GM23338 (cell line): ENCODE data around the gene RNF223. TPM values are rescaled to one million over a fixed set of nuclear protein-coding genes. Genes with fewer than 3 reads are reported as not detected.
A peak's percentile ranks its signal among the peaks of the same experiment; 100 is the strongest.

Source experiments
- ATAC-seq: fragments of 200-7000 bp; cut with Tn5 transposase; 3 replicates; pipeline ENCODE4 v1.9.1; 2020
- DNase-seq: peaks from one replicate; pipeline ENCODE4 v3.0.0-alpha.2; 2015; ENCODE audit warnings: low spot score
- H2AFZ ChIP-seq: fragments of 200-600 bp; sonication (generic); 2 replicates; pipeline ENCODE4 v1.8.0; 2016; ENCODE audit warnings: antibody characterized with exemption, mild to moderate bottlenecking, moderate library complexity
- H3F3A ChIP-seq: fragments of 200-600 bp; sonication (generic); replicated peaks from 2 replicates; pipeline ENCODE4 v1.8.0; 2017; ENCODE audit warnings: antibody characterized with exemption, mixed run types, low read depth
- H3K27ac ChIP-seq: fragments of 200-600 bp; sonication (generic); 2 replicates; pipeline ENCODE4 v1.6.1; 2016; ENCODE audit warnings: low read depth
- H3K27me3 ChIP-seq: fragments of 200-600 bp; sonication (generic); 2 replicates; pipeline ENCODE4 v1.8.0; 2016; ENCODE audit warnings: mild to moderate bottlenecking, mixed run types, moderate library complexity; ENCODE audit not compliant: insufficient read depth
- H3K36me3 ChIP-seq: fragments of 200-600 bp; sonication (generic); 2 replicates; pipeline ENCODE4 v1.8.0; 2016; ENCODE audit warnings: mild to moderate bottlenecking; ENCODE audit not compliant: insufficient read depth
- H3K4me1 ChIP-seq: fragments of 200-600 bp; sonication (generic); 2 replicates; pipeline ENCODE4 v1.8.0; 2016; ENCODE audit warnings: mild to moderate bottlenecking, moderate library complexity; ENCODE audit not compliant: insufficient read depth
- H3K4me2 ChIP-seq: fragments of 200-600 bp; sonication (generic); 2 replicates; pipeline ENCODE4 v1.7.1; 2017; ENCODE audit warnings: mixed run types
- H3K4me3 ChIP-seq: fragments of 200-600 bp; sonication (generic); 2 replicates; pipeline ENCODE4 v1.6.1; 2016; ENCODE audit warnings: mixed run types
- H3K79me2 ChIP-seq: fragments of 200-600 bp; sonication (generic); replicated peaks from 2 replicates; pipeline ENCODE4 v1.8.0; 2017; ENCODE audit warnings: mild to moderate bottlenecking; ENCODE audit not compliant: insufficient read depth
- H3K9me2 ChIP-seq: fragments of 200-600 bp; sonication (generic); 2 replicates; pipeline ENCODE4 v1.8.0; 2017; ENCODE audit not compliant: insufficient read depth
- H4K20me1 ChIP-seq: fragments of 200-600 bp; sonication (generic); replicated peaks from 2 replicates; pipeline ENCODE4 v1.8.0; 2017; ENCODE audit warnings: mild to moderate bottlenecking; ENCODE audit not compliant: insufficient read depth
- H3K27ac Mint-ChIP-seq: 2 replicates; pipeline ENCODE4 v1.8.0; 2020; ENCODE audit warnings: inconsistent platforms, mild to moderate bottlenecking, moderate library complexity, mixed read lengths
- H3K27me3 Mint-ChIP-seq: 3 replicates; pipeline ENCODE4 v1.8.0; 2022; ENCODE audit warnings: low read depth, mild to moderate bottlenecking, moderate library complexity, mixed read lengths, inconsistent platforms; ENCODE audit not compliant: insufficient read depth, poor library complexity
- H3K36me3 Mint-ChIP-seq: 3 replicates; pipeline ENCODE4 v1.8.0; 2021; ENCODE audit warnings: low read depth, mild to moderate bottlenecking, inconsistent platforms, moderate library complexity, mixed read lengths
- H3K4me1 Mint-ChIP-seq: 3 replicates; pipeline ENCODE4 v1.8.0; 2020; ENCODE audit warnings: mild to moderate bottlenecking, inconsistent platforms, mixed read lengths
- H3K4me3 Mint-ChIP-seq: 3 replicates; pipeline ENCODE4 v1.8.0; 2021; ENCODE audit warnings: moderate library complexity, mild to moderate bottlenecking, inconsistent platforms, mixed read lengths
- H3K9me3 Mint-ChIP-seq: 3 replicates; pipeline ENCODE4 v1.8.0; 2020; ENCODE audit warnings: moderate library complexity, mild to moderate bottlenecking, inconsistent platforms, mixed read lengths
- EZH2phosphoT487 ChIP-seq: fragments of 200-600 bp; sonication (generic); IDR thresholded peaks from one replicate; pipeline ENCODE4 v1.8.1; 2018; ENCODE audit warnings: antibody characterized with exemption; ENCODE audit not compliant: unreplicated experiment
- NANOG ChIP-seq: IDR thresholded peaks from 2 replicates; pipeline ENCODE4 v1.6.1; 2016; ENCODE audit warnings: antibody characterized with exemption, borderline replicate concordance
- polyA plus RNA-seq: library from polyadenylated mRNA; unstranded; fragments of >200 nt; fragmentation: Nextera tagmentation; extraction: Ambion mirVana; gene quantifications from 2 replicates; pipeline ENCODE4 v1.2.1, GENCODE V29; 2016
- total RNA-seq: library from RNA; depleted of rRNA; stranded (reverse); fragments of >200 nt; shearing (Covaris generic); gene quantifications from 2 replicates; pipeline ENCODE4 v1.2.3, GENCODE V29; 2014
- TF ChIP-seq, protein P1 (sequence below): fragments of 250-450 bp; sonication (Bioruptor Pico); IDR thresholded peaks from 2 replicates; pipeline ENCODE4 v1.5.0; 2020; ENCODE audit warnings: mild to moderate bottlenecking, moderate library complexity
- TF ChIP-seq, protein P2 (sequence below): IDR thresholded peaks from 2 replicates; pipeline ENCODE4 v1.6.1; 2016; ENCODE audit warnings: antibody characterized with exemption

RNF223 gene
- total and polyA plus RNA-seq, 2 experiments from 2014 or later, result not detected

DNA sequence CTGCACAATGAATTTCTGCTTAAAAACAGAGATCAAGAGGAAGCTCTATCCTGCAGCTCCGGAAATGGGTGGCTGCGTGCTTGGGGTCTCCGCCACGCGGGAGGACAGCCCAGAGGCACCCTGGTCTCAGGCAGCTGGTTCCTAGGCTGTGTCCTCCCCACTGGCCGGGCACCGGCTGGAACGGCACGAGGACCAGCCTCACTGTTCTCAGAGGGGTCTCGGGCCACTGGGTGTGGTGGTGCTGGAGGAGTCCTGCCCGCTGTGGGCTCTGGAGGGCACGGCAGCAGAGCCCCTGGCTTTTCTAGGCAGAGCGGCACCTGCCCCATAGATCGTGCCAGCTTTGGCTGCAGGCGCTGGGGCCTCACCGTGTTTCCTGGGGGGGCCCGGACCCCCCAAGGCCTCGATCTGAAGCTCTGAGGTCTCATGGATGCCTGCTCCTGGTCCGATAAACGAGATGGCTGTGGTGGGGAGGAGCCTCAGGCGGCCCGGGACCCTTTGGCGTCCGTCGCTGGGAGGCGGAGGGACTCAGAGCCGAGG is 8.2 kb upstream of the RNF223 start (continued):
- TF ChIP-seq, protein P1, sequence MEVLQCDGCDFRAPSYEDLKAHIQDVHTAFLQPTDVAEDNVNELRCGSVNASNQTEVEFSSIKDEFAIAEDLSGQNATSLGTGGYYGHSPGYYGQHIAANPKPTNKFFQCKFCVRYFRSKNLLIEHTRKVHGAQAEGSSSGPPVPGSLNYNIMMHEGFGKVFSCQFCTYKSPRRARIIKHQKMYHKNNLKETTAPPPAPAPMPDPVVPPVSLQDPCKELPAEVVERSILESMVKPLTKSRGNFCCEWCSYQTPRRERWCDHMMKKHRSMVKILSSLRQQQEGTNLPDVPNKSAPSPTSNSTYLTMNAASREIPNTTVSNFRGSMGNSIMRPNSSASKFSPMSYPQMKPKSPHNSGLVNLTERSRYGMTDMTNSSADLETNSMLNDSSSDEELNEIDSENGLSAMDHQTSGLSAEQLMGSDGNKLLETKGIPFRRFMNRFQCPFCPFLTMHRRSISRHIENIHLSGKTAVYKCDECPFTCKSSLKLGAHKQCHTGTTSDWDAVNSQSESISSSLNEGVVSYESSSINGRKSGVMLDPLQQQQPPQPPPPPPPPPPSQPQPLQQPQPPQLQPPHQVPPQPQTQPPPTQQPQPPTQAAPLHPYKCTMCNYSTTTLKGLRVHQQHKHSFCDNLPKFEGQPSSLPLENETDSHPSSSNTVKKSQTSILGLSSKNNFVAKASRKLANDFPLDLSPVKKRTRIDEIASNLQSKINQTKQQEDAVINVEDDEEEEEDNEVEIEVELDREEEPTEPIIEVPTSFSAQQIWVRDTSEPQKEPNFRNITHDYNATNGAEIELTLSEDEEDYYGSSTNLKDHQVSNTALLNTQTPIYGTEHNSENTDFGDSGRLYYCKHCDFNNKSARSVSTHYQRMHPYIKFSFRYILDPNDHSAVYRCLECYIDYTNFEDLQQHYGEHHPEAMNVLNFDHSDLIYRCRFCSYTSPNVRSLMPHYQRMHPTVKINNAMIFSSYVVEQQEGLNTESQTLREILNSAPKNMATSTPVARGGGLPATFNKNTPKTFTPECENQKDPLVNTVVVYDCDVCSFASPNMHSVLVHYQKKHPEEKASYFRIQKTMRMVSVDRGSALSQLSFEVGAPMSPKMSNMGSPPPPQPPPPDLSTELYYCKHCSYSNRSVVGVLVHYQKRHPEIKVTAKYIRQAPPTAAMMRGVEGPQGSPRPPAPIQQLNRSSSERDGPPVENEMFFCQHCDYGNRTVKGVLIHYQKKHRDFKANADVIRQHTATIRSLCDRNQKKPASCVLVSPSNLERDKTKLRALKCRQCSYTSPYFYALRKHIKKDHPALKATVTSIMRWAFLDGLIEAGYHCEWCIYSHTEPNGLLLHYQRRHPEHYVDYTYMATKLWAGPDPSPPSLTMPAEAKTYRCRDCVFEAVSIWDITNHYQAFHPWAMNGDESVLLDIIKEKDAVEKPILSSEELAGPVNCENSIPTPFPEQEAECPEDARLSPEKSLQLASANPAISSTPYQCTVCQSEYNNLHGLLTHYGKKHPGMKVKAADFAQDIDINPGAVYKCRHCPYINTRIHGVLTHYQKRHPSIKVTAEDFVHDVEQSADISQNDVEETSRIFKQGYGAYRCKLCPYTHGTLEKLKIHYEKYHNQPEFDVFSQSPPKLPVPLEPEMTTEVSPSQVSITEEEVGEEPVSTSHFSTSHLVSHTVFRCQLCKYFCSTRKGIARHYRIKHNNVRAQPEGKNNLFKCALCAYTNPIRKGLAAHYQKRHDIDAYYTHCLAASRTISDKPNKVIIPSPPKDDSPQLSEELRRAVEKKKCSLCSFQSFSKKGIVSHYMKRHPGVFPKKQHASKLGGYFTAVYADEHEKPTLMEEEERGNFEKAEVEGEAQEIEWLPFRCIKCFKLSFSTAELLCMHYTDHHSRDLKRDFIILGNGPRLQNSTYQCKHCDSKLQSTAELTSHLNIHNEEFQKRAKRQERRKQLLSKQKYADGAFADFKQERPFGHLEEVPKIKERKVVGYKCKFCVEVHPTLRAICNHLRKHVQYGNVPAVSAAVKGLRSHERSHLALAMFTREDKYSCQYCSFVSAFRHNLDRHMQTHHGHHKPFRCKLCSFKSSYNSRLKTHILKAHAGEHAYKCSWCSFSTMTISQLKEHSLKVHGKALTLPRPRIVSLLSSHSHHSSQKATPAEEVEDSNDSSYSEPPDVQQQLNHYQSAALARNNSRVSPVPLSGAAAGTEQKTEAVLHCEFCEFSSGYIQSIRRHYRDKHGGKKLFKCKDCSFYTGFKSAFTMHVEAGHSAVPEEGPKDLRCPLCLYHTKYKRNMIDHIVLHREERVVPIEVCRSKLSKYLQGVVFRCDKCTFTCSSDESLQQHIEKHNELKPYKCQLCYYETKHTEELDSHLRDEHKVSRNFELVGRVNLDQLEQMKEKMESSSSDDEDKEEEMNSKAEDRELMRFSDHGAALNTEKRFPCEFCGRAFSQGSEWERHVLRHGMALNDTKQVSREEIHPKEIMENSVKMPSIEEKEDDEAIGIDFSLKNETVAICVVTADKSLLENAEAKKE (CRISPR knock-in tag), result no peak
- no peak for TF ChIP-seq NANOG
- TF ChIP-seq, protein P2, sequence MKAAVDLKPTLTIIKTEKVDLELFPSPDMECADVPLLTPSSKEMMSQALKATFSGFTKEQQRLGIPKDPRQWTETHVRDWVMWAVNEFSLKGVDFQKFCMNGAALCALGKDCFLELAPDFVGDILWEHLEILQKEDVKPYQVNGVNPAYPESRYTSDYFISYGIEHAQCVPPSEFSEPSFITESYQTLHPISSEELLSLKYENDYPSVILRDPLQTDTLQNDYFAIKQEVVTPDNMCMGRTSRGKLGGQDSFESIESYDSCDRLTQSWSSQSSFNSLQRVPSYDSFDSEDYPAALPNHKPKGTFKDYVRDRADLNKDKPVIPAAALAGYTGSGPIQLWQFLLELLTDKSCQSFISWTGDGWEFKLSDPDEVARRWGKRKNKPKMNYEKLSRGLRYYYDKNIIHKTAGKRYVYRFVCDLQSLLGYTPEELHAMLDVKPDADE, result no peak
- no peak for TF ChIP-seq EZH2phosphoT487

DNA sequence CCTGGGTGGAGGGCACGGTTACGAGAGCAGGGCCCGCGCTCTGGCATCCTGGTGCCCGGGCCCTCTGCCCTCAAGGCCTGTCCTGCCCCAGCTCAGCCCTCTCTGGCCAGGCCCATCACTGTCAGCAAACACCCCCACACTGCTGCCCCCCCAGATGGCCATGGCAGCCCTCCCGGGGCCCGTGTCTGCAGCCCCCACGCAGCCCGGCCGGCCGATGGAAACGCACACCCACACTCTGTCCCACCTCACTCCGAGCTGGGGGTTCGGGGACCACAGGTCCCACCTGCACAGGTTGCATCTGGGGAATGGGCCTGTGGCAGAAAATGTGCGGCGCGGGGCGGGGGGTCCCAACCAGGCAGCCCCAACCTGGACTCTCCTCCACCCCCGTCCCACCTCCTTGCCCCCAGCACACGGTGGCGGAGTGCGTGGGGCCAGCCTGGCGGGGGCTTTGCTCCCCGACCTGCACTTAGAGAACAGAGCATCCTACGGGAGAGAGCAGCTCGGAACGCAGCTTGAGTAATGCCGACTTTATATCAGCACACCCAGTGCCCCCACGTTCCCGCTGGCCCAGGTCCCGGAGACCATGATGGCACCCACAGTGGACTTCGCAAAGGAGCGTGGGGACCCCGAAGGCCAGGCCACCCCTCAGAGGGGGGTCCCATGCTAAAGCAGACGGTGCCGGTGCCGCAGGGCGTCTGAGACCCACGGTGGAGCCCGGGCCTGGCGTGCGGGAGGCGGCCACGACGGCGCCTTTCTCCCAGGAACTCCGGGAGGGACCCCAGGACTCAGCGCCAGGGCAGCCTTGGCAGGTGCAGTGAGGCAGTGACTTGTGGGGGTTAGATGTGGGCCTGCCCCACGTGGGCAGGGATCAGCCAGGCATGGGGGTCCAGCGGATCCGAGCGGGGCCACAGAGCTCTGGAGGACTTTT is 7.5 kb upstream of the RNF223 start:
- no peaks in the 10 kb centered on the region; the same call in 1 of the 2 replicates for H3K4me1 ChIP-seq
- TF ChIP-seq, protein P2, result no peak
- DNase-seq, result peak; percentile 8

More for the DNA sequence above, 7.5 kb upstream of the RNF223 start:
- Histone ChIP-seq H3K27me3 (no peaks in the 10 kb centered on the region), H3F3A (no peaks in the 10 kb centered on the region), H2AFZ (no peak overlapping the region), H3K36me3 (no peaks in the 10 kb centered on the region), H3K4me2 (no peak overlapping the region), H3K4me3 (no peak overlapping the region), H3K79me2 (no peaks in the 10 kb centered on the region), H4K20me1 (no peaks in the 10 kb centered on the region), H3K9me2 (no peaks in the 10 kb centered on the region), H3K27ac (no peak overlapping the region)
- H3K9me3 Mint-ChIP-seq, result no peaks in the 10 kb centered on the region
- no peak overlapping the region for H3K27ac Mint-ChIP-seq
- H3K36me3 Mint-ChIP-seq, result no peaks in the 10 kb centered on the region
- H3K4me1 Mint-ChIP-seq, result no peaks in the 10 kb centered on the region
- peaks cover 9% of the 10 kb centered on the region for H3K27me3 Mint-ChIP-seq
- H3K4me3 Mint-ChIP-seq, result peak overlapping the region; percentile 14; the same call in 1 of the 3 replicates
- ATAC-seq, result no peak
